GM18873 (cell line): Measurements from ENCODE around the gene NPHP4.

ENCODE experiments used
- ATAC-seq: cut with Tn5 transposase; IDR thresholded peaks from one replicate; pipeline ENCODE4 v1.9.1; 2021; ENCODE audit warnings: mild to moderate bottlenecking, moderate library complexity, moderate number of reproducible peaks; ENCODE audit not compliant: unreplicated experiment, low FRiP score

The NPHP4 gene

DNA sequence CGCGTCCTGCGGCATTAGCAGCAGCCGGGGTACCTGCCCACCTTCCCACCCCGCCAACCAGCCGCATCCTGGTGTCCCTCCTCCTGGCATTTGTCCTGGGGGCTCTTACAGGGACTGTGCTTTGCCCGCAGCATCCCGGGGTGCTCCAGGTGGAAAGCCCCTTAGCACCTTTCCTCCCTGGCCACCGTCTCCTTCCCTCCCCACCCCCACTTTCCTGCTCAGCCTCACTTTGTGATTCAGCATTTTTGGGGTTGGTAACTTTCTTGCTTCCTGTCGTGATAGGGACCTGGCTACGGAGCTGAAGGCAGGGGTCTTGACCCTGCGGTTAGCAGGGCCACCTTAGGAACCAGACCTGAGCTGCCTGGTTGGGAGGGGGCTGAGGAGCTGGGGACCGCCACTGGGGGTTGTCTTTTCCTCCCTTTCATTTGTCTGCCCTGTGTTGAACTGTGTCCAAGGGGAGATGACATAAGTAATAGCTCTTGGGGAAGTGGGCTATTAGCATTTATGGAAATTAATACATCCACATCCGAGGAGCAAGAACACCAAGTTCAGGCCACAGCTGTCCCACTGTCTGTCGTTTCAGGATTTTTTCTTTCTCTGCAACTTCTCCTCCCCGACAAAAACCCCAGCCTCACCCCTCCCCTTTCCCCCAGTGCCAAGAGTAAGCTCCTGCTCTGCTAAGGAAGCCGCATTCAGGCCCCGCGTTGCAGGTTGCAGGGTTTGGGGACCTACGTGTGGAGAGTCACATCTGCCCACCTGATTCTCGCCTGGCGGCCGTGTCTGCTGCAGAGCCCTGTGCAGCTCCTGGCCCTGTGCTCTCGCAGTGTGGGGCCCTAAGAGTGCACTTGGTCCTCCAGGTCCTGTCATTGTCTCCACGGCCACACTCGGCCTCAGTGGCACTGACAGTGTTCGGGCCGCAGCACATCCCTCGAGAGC lies 1.6 kb upstream of the NPHP4 start:
- ATAC-seq: no peak

DNA sequence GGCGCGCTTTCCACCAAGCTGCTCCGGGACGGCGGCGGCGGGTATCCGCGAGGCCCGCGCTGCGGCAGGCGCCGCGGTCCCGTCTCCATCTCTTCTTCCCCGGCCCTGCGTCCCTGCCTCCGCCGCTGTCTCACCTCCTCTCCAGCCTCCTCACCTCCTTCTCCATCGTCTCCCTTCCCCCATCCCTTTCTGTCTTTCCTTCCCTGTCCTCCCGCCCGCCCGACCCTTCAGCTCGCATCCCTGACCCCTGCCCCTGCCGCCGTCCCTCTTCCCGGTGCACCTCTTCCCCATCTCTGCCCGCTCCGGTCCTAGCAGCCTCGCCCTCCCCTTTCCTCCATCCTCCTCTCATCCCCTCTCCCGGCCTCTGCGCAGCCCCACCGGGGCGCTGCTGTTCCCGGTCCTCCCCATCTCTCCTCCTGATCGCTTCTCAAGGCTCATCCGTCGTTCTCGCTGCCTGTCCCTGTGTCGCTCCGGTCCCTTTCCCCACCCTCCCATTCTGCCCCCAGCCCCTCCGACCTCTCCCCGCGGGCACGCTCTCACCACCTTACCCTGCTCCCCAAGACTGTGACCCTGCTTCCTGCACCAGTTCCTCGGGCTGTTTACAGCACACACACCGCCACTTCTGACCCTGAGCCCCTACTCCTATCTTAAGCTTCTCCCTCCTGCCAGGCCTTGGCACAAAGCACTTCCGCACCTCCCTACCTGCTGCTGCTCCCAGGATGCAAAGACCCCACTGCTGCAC lies 760 bp upstream of the NPHP4 start:
- no peak for ATAC-seq

- ATAC-seq: no peak
Measured at GRCh38 chr1:5991381-5992025, 722 bp downstream of the NPHP4 start.

GRCh38 chr1:5990913-5991312 lies 1.3 kb downstream of the NPHP4 start:
- no peak for ATAC-seq

DNA sequence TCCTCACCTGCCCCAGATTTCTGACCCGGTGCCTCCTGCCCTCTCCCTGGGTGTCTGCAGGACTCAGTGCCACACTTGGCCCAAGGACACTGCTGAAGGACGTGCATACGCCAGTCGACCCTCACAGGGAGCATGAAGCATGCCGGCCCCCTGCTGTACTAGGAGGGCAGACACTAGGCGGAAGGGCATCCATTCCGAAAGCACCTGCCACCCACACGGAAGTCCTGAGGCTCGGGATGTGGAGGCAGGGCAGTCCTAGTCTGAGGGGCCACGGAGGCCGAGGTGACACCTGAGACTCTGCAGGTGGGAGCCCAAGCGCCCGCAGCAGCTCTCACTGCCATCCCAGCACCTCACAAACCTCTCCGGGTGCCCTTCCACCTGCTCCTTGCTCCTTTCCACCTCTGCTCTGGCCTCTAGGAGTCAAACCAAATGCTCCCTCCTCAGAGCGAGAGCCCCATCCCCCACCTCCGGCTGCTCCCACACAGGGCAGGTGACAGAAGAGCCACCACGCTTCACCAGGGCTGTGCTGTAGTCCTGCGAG lies 2.4 kb downstream of the NPHP4 start:
- ATAC-seq: no peak

GRCh38 chr1:5989286-5989605 lies 3.0 kb downstream of the NPHP4 start:
- no peak for ATAC-seq

- no peak for ATAC-seq
Measured at GRCh38 chr1:5988596-5989285, 3.5 kb downstream of the NPHP4 start.

DNA sequence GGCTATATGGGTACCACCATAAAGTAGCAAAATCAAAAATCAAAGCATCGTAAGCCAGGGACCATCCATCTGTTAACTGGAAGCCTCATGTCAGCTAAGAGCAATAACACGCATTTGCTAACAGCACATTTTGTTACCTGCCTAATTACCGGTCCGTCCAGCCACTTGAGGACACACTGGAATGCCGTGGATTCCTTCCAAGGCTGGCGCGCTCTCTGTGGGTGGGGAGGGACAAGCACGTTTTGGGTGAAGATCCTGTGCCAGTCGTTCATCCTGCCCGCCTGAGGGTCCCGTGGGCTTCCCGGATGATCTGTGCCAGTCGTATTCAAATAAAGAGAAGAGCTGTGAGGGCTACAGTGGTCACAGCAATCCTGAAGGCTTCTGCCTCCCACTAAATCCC lies 6.2 kb downstream of the NPHP4 start:
- ATAC-seq: no peak

DNA sequence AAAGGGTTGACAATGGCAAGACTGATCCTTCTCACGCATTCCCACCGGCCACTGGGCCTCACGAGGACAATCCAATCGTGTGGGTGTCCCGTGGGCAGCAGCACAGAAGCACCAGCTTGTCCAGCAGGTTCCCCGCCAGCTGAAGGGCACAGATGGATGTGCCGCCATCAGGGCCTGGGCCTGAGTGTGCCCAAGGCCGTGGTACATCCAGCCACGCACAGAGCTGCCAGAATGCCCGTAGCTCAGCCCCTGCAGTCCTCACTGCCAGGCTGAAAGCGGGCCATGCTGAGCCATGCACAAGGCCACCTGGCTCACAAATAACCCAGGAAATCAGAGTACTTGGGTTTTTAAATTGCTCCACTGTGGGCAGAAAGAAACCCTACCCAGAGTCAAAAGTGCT lies 7.0 kb downstream of the NPHP4 start:
- no peak for ATAC-seq

DNA sequence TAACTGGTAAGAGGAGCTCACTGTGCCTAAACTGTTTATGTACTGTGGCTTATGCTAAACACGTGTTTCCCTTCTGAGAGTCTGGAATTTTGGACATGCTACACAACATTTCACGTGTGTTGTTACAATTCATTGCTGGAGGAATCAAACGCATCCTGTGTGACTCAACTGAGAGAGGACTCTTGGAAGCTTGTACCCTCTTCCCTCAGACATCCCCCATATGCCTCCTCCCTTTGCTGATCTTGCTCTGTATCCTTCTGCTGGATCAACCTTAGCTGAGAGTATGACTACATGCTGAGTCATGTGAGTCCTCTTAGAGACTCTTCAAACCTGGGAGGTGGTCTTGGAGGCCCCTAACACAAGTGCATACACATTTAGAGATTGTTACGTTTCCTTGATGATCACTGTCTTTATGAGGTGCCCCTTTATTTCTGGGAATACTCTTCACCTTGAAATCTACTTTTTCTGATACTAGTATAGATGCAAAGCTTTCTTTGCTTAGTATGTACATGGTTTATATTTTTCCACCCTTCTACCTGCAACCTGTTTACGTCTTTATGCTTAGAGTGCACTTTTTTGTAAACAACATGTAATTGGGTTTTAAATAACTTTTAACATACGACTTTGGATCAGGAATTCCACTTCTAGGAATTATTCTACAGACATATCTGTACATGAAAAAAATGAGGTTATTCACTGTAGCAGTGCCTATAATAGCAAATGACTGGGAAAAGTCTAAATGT lies 8.7 kb downstream of the NPHP4 start:
- ATAC-seq: no peak

DNA sequence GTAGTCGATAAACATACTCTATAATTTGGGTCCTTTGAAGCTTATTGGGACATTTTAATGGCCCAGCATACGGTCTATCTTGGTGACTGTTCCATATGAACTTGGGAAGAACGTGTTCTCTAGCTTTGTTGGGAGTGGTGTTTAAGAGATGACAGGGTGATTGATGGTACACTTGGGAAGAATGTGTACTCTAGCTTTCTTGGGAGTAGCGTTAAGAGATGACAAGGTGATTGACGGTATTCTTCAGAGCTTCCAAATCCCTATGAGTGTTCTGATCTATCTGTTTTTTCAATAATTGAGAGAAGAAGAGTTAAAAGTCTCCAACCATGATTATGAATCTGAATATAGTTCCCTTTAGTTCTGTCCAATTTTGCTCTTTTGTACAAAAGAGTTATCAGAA lies 9.4 kb downstream of the NPHP4 start:
- ATAC-seq: no peak

GRCh38 chr1:5982276-5982675 lies 9.9 kb downstream of the NPHP4 start:
- no peak for ATAC-seq

- no peak for ATAC-seq
Measured at GRCh38 chr1:5981009-5981380, 11.2 kb downstream of the NPHP4 start.

DNA sequence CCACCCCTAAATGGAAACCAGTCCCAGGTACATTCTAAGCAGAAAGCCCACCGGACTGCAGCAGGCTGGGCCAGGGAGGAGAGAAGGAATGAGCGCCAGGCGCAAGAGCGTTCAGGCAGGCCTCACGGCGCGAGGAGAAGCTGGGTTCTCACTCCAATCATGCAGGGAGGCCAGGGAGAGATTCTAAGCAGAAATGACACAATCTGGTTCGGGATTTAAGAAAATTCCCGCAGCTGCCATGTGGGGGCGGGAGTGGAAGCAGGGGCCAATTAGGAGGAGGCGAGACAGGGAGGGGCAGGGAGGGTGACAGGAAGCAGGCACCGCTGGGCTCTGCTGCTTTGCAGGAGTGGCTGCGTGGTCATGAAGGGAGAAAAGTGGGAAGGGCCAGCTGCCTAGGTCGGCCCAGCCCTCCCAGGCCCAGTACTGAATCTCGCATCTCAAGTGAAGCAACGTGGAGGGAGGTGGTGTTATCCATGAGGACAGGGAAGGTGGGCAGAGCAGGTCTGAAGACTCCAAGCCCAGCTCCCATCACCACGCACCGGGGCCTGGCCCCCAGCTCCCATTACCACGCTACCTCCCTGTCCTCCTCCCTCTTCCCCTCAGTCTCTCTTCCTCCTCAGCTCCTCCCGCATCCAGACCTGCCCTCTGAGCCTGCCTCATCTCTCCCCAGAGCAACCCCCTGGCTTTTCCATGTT lies 11.8 kb downstream of the NPHP4 start:
- ATAC-seq: no peak

DNA sequence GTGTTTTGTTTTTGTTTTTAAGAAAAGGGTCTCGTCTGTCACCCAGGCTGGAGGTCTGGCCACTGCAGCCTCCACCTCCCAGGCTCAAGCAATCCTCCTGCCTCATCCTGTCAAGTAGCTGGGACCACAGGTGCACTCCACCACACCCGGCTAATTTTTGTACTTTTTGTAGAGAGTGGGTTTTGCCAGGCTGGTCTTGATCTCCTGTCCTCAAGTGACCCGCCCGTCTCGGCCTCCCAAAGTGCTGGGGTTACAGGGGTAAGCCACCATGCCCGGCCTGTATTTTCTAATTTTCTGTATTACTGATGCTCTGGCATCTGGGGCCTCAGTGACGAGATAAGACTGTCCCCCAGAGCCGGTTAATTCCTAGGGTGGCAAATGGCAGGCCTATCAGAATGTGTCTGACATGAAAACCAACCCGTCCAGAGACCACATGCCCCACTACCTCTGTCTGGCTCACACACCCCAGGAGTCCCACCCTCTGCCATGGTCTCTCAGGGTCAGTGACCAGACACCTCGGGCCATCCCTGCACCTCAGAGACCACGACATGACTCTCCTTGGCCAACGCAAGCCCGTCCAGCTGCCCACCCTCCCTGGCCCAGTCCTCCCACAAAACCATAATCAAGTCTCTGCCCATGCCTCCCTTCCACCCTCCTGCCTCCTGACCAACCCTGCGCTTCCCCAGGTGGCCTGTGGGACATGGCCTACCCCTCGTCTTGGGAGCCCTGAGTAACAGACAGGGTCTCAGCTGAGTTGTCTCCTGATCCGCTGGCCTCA lies 12.5 kb downstream of the NPHP4 start:
- ATAC-seq: no peak

DNA sequence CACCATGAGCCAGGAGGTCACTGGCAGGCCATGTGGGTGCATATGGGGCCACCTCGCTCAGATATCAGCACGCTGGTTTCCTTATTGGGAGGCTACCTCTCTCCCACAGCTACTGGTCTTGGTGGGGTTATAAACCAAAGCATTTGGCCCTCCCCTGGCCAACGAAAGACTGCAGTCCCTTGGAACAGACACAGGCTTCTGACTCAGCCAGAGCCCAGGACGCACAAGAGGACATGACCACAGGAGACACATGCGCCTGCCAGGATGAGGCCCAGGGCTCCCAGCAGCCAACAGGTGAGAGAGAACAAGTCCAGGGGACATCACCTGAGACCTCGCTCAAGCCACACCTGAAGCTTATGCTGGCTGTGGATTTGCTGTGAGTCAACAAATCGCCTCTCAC lies 13.8 kb downstream of the NPHP4 start:
- ATAC-seq: no peak

DNA sequence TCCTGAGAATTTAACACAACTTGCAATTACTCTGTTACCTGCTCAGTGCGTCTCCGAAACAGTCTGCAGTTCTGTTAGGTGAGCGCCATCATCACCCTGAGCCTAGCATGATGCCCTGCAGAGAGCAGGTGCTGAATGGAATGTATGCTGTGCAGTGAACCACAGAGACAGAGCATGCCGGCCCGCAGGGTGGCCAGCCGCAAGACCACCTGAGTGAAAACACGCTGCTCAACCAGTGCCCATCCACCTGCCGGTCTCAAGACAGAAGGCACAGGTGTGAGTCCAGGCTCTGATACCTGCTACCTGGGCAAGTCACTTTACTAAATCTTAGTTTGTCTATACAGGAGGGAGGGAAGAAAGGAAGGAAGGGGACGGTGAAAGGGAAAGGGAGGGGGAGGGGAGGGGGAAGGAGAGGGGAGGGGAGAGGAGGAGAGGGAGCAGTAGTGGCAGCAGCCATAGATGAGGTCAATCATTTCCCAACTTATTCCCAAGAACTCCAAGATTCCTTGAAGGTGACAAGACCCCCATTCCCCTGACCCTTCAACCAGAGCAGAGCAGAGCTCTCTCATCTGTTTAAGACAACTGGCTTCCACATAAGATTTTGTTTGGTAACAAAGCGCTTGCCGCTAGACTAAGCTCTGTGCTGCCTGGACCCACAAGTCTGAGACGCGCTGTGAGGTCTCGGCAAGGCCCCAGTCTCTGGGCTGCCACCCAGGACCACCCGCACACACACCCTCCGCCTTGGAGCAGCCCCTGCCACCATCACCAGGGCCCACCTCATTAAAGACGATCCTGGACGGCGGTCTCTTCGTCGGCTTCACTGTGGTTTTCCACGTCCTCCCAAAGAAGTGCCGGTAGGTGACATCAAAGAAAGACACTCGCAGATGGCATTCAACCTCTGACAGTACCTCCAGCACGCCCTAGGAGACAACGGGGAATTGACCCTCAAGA lies 14.5 kb downstream of the NPHP4 start:
- ATAC-seq: no peak
